GM18505 (cell line): ENCODE results near the gene PLEKHA4.
"Not testable (repeated sequence)": the region's sequence is repeated elsewhere in the genome, so short reads cannot be mapped to it uniquely, and the experiment has no call there.

ENCODE experiments used
- ATAC-seq: cut with Tn5 transposase; IDR thresholded peaks from one replicate; pipeline ENCODE4 v1.9.1; 2021; ENCODE audit not compliant: unreplicated experiment
- POLR2A ChIP-seq: IDR thresholded peaks from 4 replicates; pipeline ENCODE4 v1.6.1; 2011; ENCODE audit warnings: borderline replicate concordance; ENCODE audit not compliant: insufficient read depth, insufficient read length; ENCODE audit errors: extremely low read depth

PLEKHA4 gene

GRCh38 chr19:48797103-48797502, 71.3 kb downstream of the PLEKHA4 start:
- ATAC-seq = no peak
- no peak for TF ChIP-seq POLR2A

- no peak for TF ChIP-seq POLR2A
- ATAC-seq = no peak
Measured at GRCh38 chr19:48796298-48797083, 71.9 kb downstream of the PLEKHA4 start.

GRCh38 chr19:48795685-48796070, 72.7 kb downstream of the PLEKHA4 start:
- no peak for ATAC-seq
- TF ChIP-seq POLR2A = no peak

GRCh38 chr19:48795055-48795684, 73.2 kb downstream of the PLEKHA4 start:
- ATAC-seq = peak; percentile 65
- peak; percentile 40 for TF ChIP-seq POLR2A

DNA sequence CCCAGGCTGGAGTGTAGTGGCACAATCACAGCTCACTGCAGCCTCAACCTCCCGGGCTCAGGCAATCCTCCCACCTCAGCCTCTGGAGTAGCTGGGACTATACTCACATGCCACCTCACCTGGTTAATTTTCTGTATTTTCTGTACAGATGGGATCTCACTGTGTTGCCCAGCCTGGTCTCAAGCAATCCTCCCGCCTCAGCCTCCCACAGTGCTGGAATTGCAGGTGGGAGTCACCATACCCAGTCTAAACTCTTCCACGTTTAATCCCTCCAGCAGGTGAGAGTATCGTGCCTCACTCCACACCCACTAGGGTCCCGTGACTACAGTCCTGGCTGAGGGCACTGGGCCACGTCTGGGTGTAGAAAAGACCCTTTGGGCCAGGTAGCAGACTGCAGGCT, 74.1 kb downstream of the PLEKHA4 start:
- no peak for ATAC-seq
- TF ChIP-seq POLR2A = no peak

DNA sequence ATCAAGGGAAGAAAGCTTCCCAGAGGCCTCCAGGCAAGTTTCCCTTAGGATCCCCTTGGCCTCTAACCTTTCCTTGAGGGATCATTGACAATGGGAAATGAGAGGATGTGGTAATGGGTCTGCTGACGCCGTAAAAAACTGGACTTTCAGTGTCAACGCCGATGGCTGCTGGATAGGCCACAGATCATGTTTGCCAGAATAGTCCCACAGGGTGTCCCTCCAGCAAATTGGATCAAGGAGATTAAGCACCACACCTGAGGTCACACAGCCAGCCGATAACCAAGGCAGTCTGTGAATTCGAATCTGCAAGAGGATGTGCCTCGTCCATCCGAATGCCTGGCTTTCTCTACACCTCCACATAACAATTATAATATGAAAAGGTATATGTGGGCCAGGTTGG, 75.1 kb downstream of the PLEKHA4 start:
- TF ChIP-seq POLR2A = no peak
- ATAC-seq = no peak

- ATAC-seq = not testable (repeated sequence)
Measured at GRCh38 chr19:48787331-48787730, 81.1 kb downstream of the PLEKHA4 start.
